Upper lobe of left lung (tissue), 6 donors: Measurements from ENCODE around the gene DOHH. TPM values are rescaled to one million over a fixed set of nuclear protein-coding genes. Genes with fewer than 3 reads are reported as not detected.

Experiments
- ATAC-seq, 2 donors: fragments of 200-7000 bp; cut with Tn5 transposase; one replicate each; pipeline ENCODE4 v1.9.1; 2022; ENCODE audit warnings: mild to moderate bottlenecking in 2 of 2, moderate library complexity in 2 of 2; ENCODE audit not compliant: low FRiP score in 2 of 2
- DNase-seq, 2 donors: peaks; one replicate each; pipeline ENCODE4 v3.0.0-alpha.2; 2019 to 2020
- H3K27ac ChIP-seq, 4 donors: fragments of 200-600 bp; sonication (generic); one replicate each; pipeline ENCODE4 v1.5.1; 2016 to 2019
- H3K27me3 ChIP-seq, 4 donors: fragments of 200-600 bp; sonication (generic); one replicate each; pipeline ENCODE4 v1.5.1; 2017 to 2019
- H3K36me3 ChIP-seq, 4 donors: fragments of 200-600 bp; sonication (generic); one replicate each; pipeline ENCODE4 v1.5.1; 2016 to 2019
- H3K4me1 ChIP-seq, 4 donors: fragments of 200-600 bp; sonication (generic); one replicate each; pipeline ENCODE4 v1.5.1; 2018 to 2019
- H3K4me3 ChIP-seq, 4 donors: fragments of 200-600 bp; sonication (generic); one replicate each; pipeline ENCODE4 v1.5.1; 2017 to 2019; ENCODE audit warnings: mild to moderate bottlenecking in 2 of 4, moderate library complexity in 1 of 4
- H3K9me3 ChIP-seq, 4 donors: fragments of 200-600 bp; sonication (generic); one replicate each; pipeline ENCODE4 v1.5.1; 2018 to 2019
- CTCF ChIP-seq, 6 experiments: fragments of 450-650 bp in 4 of 6; fragments of 200-600 bp in 2 of 6; sonication (generic) in 2 of 6; IDR thresholded peaks; one replicate each; pipeline ENCODE4 v1.5.1; 2016 to 2019; ENCODE audit warnings: antibody characterized with exemption in 6 of 6
- EP300 ChIP-seq, 4 donors: sonication (generic); formaldehyde crosslinking; IDR thresholded peaks; one replicate each; pipeline ENCODE4 v1.5.1; 2017; ENCODE audit warnings: antibody characterized with exemption in 4 of 4, control low read depth in 2 of 4
- POLR2A ChIP-seq, 4 donors: fragments of 450-650 bp; IDR thresholded peaks; one replicate each; pipeline ENCODE4 v1.5.1; 2016 to 2017; ENCODE audit warnings: antibody characterized with exemption in 4 of 4, mild to moderate bottlenecking in 2 of 4
- POLR2AphosphoS5 ChIP-seq, 2 donors: sonication (generic); formaldehyde crosslinking; IDR thresholded peaks; one replicate each; pipeline ENCODE4 v1.5.1; 2017; ENCODE audit warnings: antibody characterized with exemption in 2 of 2
- WGBS, 2 donors: methylation state at CpG; one replicate each; pipeline ENCODE4 v1.1.5; 2017 to 2018; 5-methylcytosine and 5-hydroxymethylcytosine counted together
- total RNA-seq, 6 donors: library from RNA; depleted of rRNA in 4 of 6; stranded (reverse); fragments of >200 nt in 4 of 6; gene quantifications; one replicate each; pipeline versions ENCODE4 v1.1.0 to v1.2.1, GENCODE V29; 2016 to 2021
- donor health status: DM: no; HTN: no; CAD: no; lungs with moderate emphysema.
- donor health status: DM: no; HTN: yes; CAD: no; lungs with severe emphysema.

Gene DOHH
- total RNA-seq, 6 donors from 2014 or later, result 13.3 to 26.8 (median 17.3) TPM

- Histone ChIP-seq H3K27ac (no peak overlapping the region), H3K36me3 (peaks cover 4 to 67% (median 53%) of the 10 kb centered on the region in 4 donors), H3K9me3 (no peaks in the 10 kb centered on the region), H3K4me3 (no peak overlapping the region), H3K27me3 (no peaks in the 10 kb centered on the region), H3K4me1 (no peaks in the 10 kb centered on the region)
- no peak for TF ChIP-seq CTCF (IDR thresholded peaks at IDR 0.05)
- TF ChIP-seq POLR2AphosphoS5 (IDR thresholded peaks at IDR 0.05), result no peak
- no peak for TF ChIP-seq POLR2A (IDR thresholded peaks at IDR 0.05)
- DNase-seq, result peak in 1 of 2 donors; percentile 79
- 98% methylated on average over 35 to 38 of the region's 45 CpGs for WGBS, 2 donors
- ATAC-seq, result no peak
Measured at GRCh38 chr19:3492131-3492839, 8.2 kb downstream of the DOHH start.

GRCh38 chr19:3491396-3492119 is 8.9 kb downstream of the DOHH start:
- DNase-seq (peak in 1 of 2 donors; percentile 84), ATAC-seq (peak in 1 of 2 donors; percentile 9)
- Histone ChIP-seq H3K27me3 (no peaks in the 10 kb centered on the region), H3K27ac (no peak overlapping the region), H3K36me3 (peaks cover 4 to 65% (median 52%) of the 10 kb centered on the region in 4 donors), H3K4me1 (no peaks in the 10 kb centered on the region), H3K4me3 (no peak overlapping the region), H3K9me3 (no peaks in the 10 kb centered on the region)
- no peak for TF ChIP-seq EP300 (IDR thresholded peaks at IDR 0.05)
- TF ChIP-seq POLR2AphosphoS5 (IDR thresholded peaks at IDR 0.05), result no peak
- no peak for TF ChIP-seq POLR2A (IDR thresholded peaks at IDR 0.05)
- TF ChIP-seq CTCF (IDR thresholded peaks at IDR 0.05), result no peak
- WGBS, 2 donors, result 95% methylated on average over 34 to 53 of the region's 55 CpGs

- Histone ChIP-seq H3K4me1 (peaks cover 0 to 16% (median 0%) of the 10 kb centered on the region in 4 donors), H3K27me3 (peaks cover 0 to 29% (median 10%) of the 10 kb centered on the region in 4 donors), H3K36me3 (no peaks in the 10 kb centered on the region), H3K4me3 (no peak within 1 kb of the TSS), H3K27ac (no peak within 1 kb of the TSS), H3K9me3 (no peaks in the 10 kb centered on the region)
- WGBS, 2 donors, result 79 to 83% methylated on average over 10 to 33 of the region's 33 CpGs
- DNase-seq (no peak), ATAC-seq (no peak)
- TF ChIP-seq EP300 (IDR thresholded peaks at IDR 0.05), result no peak
- TF ChIP-seq POLR2A (IDR thresholded peaks at IDR 0.05), result no peak
- no peak for TF ChIP-seq CTCF (IDR thresholded peaks at IDR 0.05)
- TF ChIP-seq POLR2AphosphoS5 (IDR thresholded peaks at IDR 0.05), result no peak
Measured at GRCh38 chr19:3483226-3483628, 17.2 kb downstream of the DOHH start, which contains the start of gene SMIM44. Gene SMIM44 (minus strand): TSS chr19:3483441. CDS start chr19:3483403, 38 bp downstream.

DNA sequence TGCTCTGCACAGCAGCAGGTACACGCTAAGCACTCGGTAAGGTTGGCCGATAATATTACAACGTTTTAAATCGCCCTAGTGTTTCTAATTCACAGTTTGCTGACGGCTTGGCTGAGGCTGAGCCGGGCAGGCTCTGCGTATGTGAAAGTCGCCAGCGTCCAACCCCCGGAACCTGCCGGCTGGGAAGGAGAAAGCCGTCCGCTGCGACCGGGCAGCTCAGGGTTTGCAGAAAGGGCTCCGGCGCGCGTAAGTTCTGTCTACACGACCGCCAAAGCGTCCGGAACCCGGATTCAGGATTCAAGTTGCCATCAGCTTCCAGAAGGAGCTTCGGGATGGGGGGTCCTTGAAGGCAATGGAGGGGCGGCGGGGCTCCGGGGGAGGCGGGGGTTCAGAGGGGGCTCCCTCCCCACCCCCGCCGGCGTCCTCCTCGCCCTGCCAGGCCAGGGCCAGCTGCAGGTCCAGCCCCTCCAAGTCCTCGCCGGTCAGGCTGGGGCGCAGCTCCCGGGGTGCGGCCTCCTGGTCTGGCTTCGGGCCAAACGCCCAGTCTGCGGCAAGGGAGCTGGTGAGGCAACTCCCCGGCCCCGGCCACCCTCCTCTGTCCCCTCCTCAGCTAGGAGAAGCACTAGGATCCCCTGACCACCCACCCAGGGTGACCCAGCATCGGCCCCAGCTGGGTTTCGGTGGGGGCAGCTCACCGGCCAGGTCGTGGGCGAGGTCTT is 17.8 kb downstream of the DOHH start:
- no peak for TF ChIP-seq POLR2A (IDR thresholded peaks at IDR 0.05)
- ATAC-seq (no peak), DNase-seq (peak in 1 of 2 donors; percentile 81)
- WGBS, 2 donors, result 65 to 68% methylated on average over 16 to 36 of the region's 49 CpGs
- Histone ChIP-seq H3K4me3 (no peak overlapping the region), H3K9me3 (no peaks in the 10 kb centered on the region), H3K36me3 (no peaks in the 10 kb centered on the region), H3K4me1 (peaks cover 0 to 16% (median 0%) of the 10 kb centered on the region in 4 donors), H3K27me3 (peaks cover 0 to 29% (median 10%) of the 10 kb centered on the region in 4 donors), H3K27ac (no peak overlapping the region)
